Endothelial cell of umbilical vein (primary cell): ENCODE measurements around the gene HACE1. TPM values are rescaled to one million over a fixed set of nuclear protein-coding genes. Genes with fewer than 3 reads are reported as not detected.

Experiments used
- BruUV-seq: library from RNA; stranded (reverse); fragments of 400-500 nt; replicated peaks from 2 replicates; lab custom pipeline; 2021; lab: Mats Ljungman, UMichigan
- CTCF ChIA-PET: fragments of 300-600, 350-600 bp; sonication (Branson Sonifier 250); formaldehyde crosslinking; loops from one replicate; lab custom pipeline; 2021; ENCODE audit warnings: antibody characterized with exemption, inconsistent platforms; lab: Charles Lee
- POLR2A ChIA-PET: fragments of 300-600, 350-600 bp; sonication (Branson Sonifier 250); formaldehyde crosslinking; loops from one replicate; lab custom pipeline; 2021; ENCODE audit warnings: antibody characterized with exemption, inconsistent platforms; lab: Charles Lee
- DNase-seq: peaks from one replicate; pipeline ENCODE4 v3.0.0-alpha.2; 2011; ENCODE audit warnings: low read depth, low spot score
- FAIRE-seq: peaks from 2 replicates; lab custom pipeline; 2011; peaks lifted over from hg19 to GRCh38; lab: Jason Lieb, UNC
- H2AFZ ChIP-seq: 2 replicates; pipeline ENCODE4 v1.6.0; 2012; ENCODE audit warnings: low read depth, low read length, control low read depth, inconsistent platforms
- H3K27ac ChIP-seq: 2 replicates; pipeline ENCODE4 v1.5.1; 2011; ENCODE audit warnings: low read depth, mild to moderate bottlenecking, control low read depth, low read length, moderate library complexity; ENCODE audit not compliant: insufficient read depth
- H3K27me3 ChIP-seq, 2 experiments: 2 replicates each; pipeline versions ENCODE4 v1.6.0 to v1.6.1; 2011; ENCODE audit warnings: low read length in 2 of 2, mixed read lengths in 1 of 2; ENCODE audit not compliant: control insufficient read depth in 2 of 2, insufficient read depth in 2 of 2
- H3K36me3 ChIP-seq, 2 experiments: 2 replicates in 1 of 2; 3 replicates in 1 of 2; pipeline ENCODE4 v1.5.1; 2011; ENCODE audit warnings: low read length in 2 of 2, mild to moderate bottlenecking in 1 of 2, moderate library complexity in 1 of 2; ENCODE audit not compliant: control insufficient read depth in 2 of 2, insufficient read depth in 2 of 2; ENCODE audit errors: extremely low read depth in 1 of 2
- H3K4me1 ChIP-seq: 3 replicates; pipeline ENCODE4 v1.5.1; 2011; ENCODE audit warnings: mild to moderate bottlenecking, low read length; ENCODE audit not compliant: control insufficient read depth, insufficient read depth; ENCODE audit errors: extremely low read depth
- H3K4me2 ChIP-seq: 2 replicates; pipeline ENCODE4 v1.6.1; 2011; ENCODE audit warnings: low read length, control low read depth, mixed read lengths; ENCODE audit not compliant: insufficient read depth
- H3K4me3 ChIP-seq, 3 experiments: fragments of 200-600 bp in 1 of 3; sonication (generic), shearing (Covaris generic) in 1 of 3; replicated peaks in 1 of 3; 2 replicates each; pipeline ENCODE4 v1.5.1; 2011 to 2016; ENCODE audit warnings: control low read depth in 3 of 3, low read length in 3 of 3, mild to moderate bottlenecking in 2 of 3, inconsistent platforms in 1 of 3, low read depth in 1 of 3, moderate library complexity in 1 of 3; ENCODE audit not compliant: insufficient read depth in 1 of 3
- H3K79me2 ChIP-seq: 2 replicates; pipeline ENCODE4 v1.6.0; 2012; ENCODE audit warnings: low read length, inconsistent platforms; ENCODE audit not compliant: control insufficient read depth, insufficient read depth
- H3K9ac ChIP-seq: replicated peaks from 2 replicates; pipeline ENCODE3; 2011; ENCODE audit warnings: low read length, control low read depth; ENCODE audit not compliant: insufficient read depth; ENCODE audit errors: extremely low read depth
- H3K9me1 ChIP-seq: replicated peaks from 3 replicates; pipeline ENCODE4 v1.6.0; 2011; ENCODE audit warnings: mild to moderate bottlenecking, low read length; ENCODE audit not compliant: control insufficient read depth, insufficient read depth; ENCODE audit errors: extremely low read depth
- H3K9me3 ChIP-seq: replicated peaks from 2 replicates; pipeline ENCODE4 v1.5.1; 2012; ENCODE audit warnings: low read length, inconsistent platforms; ENCODE audit not compliant: control insufficient read depth, insufficient read depth
- H4K20me1 ChIP-seq: replicated peaks from 2 replicates; pipeline ENCODE3; 2011; ENCODE audit warnings: mild to moderate bottlenecking, low read length; ENCODE audit not compliant: control insufficient read depth, insufficient read depth; ENCODE audit errors: extremely low read depth
- CTCF ChIP-seq, 2 donors: IDR thresholded peaks; 1 replicate in 1 of 2; 2 replicates in 1 of 2; pipeline ENCODE4 v1.5.1; 2011; ENCODE audit warnings: low read length in 2 of 2, mild to moderate bottlenecking in 2 of 2, moderate library complexity in 2 of 2, control low read depth in 1 of 2, inconsistent platforms in 1 of 2, low read depth in 1 of 2; ENCODE audit not compliant: insufficient read depth in 1 of 2; ENCODE audit errors: extremely low read depth in 1 of 2
- EZH2 ChIP-seq: IDR thresholded peaks from 2 replicates; pipeline ENCODE4 v1.6.1; 2012; ENCODE audit warnings: borderline replicate concordance, low read depth, mild to moderate bottlenecking, moderate library complexity, low read length, inconsistent platforms; ENCODE audit not compliant: severe bottlenecking
- FOS ChIP-seq: IDR thresholded peaks from 2 replicates; pipeline ENCODE4 v1.6.1; 2011; ENCODE audit warnings: mild to moderate bottlenecking, low read length, moderate library complexity, borderline replicate concordance; ENCODE audit not compliant: insufficient read depth
- GATA2 ChIP-seq: IDR thresholded peaks from 2 replicates; pipeline ENCODE4 v1.7.0; 2011; ENCODE audit warnings: low read depth, mild to moderate bottlenecking, moderate library complexity, mixed read lengths, low read length; ENCODE audit not compliant: insufficient read length, insufficient read depth
- JUN ChIP-seq: IDR thresholded peaks from 2 replicates; pipeline ENCODE4 v1.6.1; 2011; ENCODE audit warnings: borderline replicate concordance, low read depth; ENCODE audit not compliant: insufficient read length, insufficient read depth
- MAX ChIP-seq: IDR thresholded peaks from 2 replicates; pipeline ENCODE4 v1.6.1; 2011; ENCODE audit not compliant: insufficient read depth, insufficient read length
- MYC ChIP-seq: IDR thresholded peaks from one replicate; pipeline ENCODE4 v1.6.1; 2011; ENCODE audit warnings: mild to moderate bottlenecking, low read depth, low read length
- POLR2A ChIP-seq: IDR thresholded peaks from 2 replicates; pipeline ENCODE4 v1.6.1; 2012; ENCODE audit warnings: low read depth, mild to moderate bottlenecking, control low read depth, low read length
- POLR2AphosphoS5 ChIP-seq: IDR thresholded peaks from 2 replicates; pipeline ENCODE4 v1.6.1; 2012; ENCODE audit warnings: low read depth, mild to moderate bottlenecking, control low read depth, low read length, moderate library complexity; ENCODE audit not compliant: insufficient read depth
- dilution Hi-C: fragments of 300-500 bp; cut with MboI; formaldehyde crosslinking; loops from one replicate; pipeline ENCODE4 v1.15.0; 2019; ENCODE audit warnings: low sequenced_read_pairs; ENCODE audit not compliant: extremely low pct_ligation_motif_present
- intact Hi-C: fragments of 100-400 bp; cut with micrococcal nuclease; formaldehyde crosslinking; loops from one replicate; pipeline ENCODE4 v1.10.0; 2022
- polyA plus RNA-seq, 4 experiments: library from polyadenylated mRNA; depleted of rRNA in 3 of 4; stranded (reverse) in 3 of 4; unstranded in 1 of 4; fragments of >200 nt; gene quantifications; 2 replicates each; pipeline versions ENCODE4 v1.2.1 to v1.2.3, GENCODE V29; 2011 to 2012; ENCODE audit warnings: missing spikeins in 1 of 4
- total RNA-seq: library from RNA; stranded (reverse); gene quantifications from 2 replicates; pipeline ENCODE4 v1.2.3, GENCODE V29; 2021

The HACE1 gene
- total and polyA plus RNA-seq, 2 donors (not counting 3 experiments of a cell fraction or from before 2014, with no cell fraction given) = 4.9 to 14.8 TPM

- Histone ChIP-seq H3K9me1 (no peaks in the 10 kb centered on the region), H3K79me2 (no peaks in the 10 kb centered on the region), H2AFZ (peak overlapping the region; percentile 71), H3K4me2 (no peak overlapping the region), H3K4me1 (no peaks in the 10 kb centered on the region), H3K9me3 (no peaks in the 10 kb centered on the region), H3K27me3 (no peaks in the 10 kb centered on the region), H3K4me3 (no peak overlapping the region), H3K36me3 (no peaks in the 10 kb centered on the region), H3K9ac (no peak overlapping the region), H4K20me1 (no peaks in the 10 kb centered on the region), H3K27ac (peak overlapping the region; percentile 17)
- CTCF ChIA-PET = interaction anchor here (0.6 to 4.8 kb wide), 11 partner anchors 18 to 158 kb away, joined by 3 to 35 read pairs (median 5); no protein-coding TSS in a partner anchor
- POLR2A ChIA-PET = no interaction called here
- TF ChIP-seq JUN = no peak
- no peak for TF ChIP-seq POLR2AphosphoS5
- no peak for TF ChIP-seq MYC
- no TSS peak for BruUV-seq
- DNase-seq (no peak), FAIRE-seq (no peak)
- dilution Hi-C loops = no loop called here
- intact Hi-C loops = loop anchor here (1.0 to 2.0 kb wide), 6 partner anchors 21 to 394 kb away; no protein-coding TSS in a partner anchor
Observed at GRCh38 chr6:104683809-104684208, 175.9 kb downstream of the HACE1 start.

GRCh38 chr6:104682722-104683643, 176.7 kb downstream of the HACE1 start:
- H3K9me3 ChIP-seq = no peaks in the 10 kb centered on the region
- peak; percentile 56 for DNase-seq
- H4K20me1 ChIP-seq = no peaks in the 10 kb centered on the region
- no peak overlapping the region for H3K4me3 ChIP-seq
- ChIA-PET CTCF (interaction anchor here (0.6 to 4.8 kb wide), 10 partner anchors 19 to 157 kb away, joined by 3 to 35 read pairs (median 6); no protein-coding TSS in a partner anchor), POLR2A (no interaction called here)
- H3K27me3 ChIP-seq = no peaks in the 10 kb centered on the region
- H3K9ac ChIP-seq = no peak overlapping the region
- FAIRE-seq = peak; percentile 82
- no peak overlapping the region for H3K4me2 ChIP-seq
- H3K4me1 ChIP-seq = no peaks in the 10 kb centered on the region
- intact Hi-C loops (loop anchor here (1.0 to 2.0 kb wide), 6 partner anchors 22 to 395 kb away; no protein-coding TSS in a partner anchor), dilution Hi-C loops (no loop called here)
- no peaks in the 10 kb centered on the region for H3K36me3 ChIP-seq
- no TSS peak for BruUV-seq
- H3K79me2 ChIP-seq = no peaks in the 10 kb centered on the region
- TF ChIP-seq POLR2AphosphoS5 = no peak
- no peak for TF ChIP-seq EZH2
- TF ChIP-seq CTCF (IDR thresholded peaks at IDR 0.05; ENCODE audit: extremely low read depth in 1 of 2, insufficient read depth in 1 of 2, low read depth in 1 of 2, low read length in 2 of 2) = peak; percentile 78 to 86
- TF ChIP-seq MYC = no peak
- TF ChIP-seq GATA2 = peak; percentile 26
- no peak for TF ChIP-seq FOS
- no peak for TF ChIP-seq JUN
- TF ChIP-seq MAX = no peak
- no peak for TF ChIP-seq POLR2A
- H2AFZ ChIP-seq = peak overlapping the region; percentile 71
- peak overlapping the region; percentile 17 for H3K27ac ChIP-seq
- no peaks in the 10 kb centered on the region for H3K9me1 ChIP-seq
